HG03175 (cell line): ENCODE results near the gene CCDC85B.

Source experiments
- ATAC-seq: cut with Tn5 transposase; IDR thresholded peaks from one replicate; pipeline ENCODE4 v1.9.1; 2021; ENCODE audit warnings: mild to moderate bottlenecking, moderate library complexity; ENCODE audit not compliant: unreplicated experiment

CCDC85B gene

GRCh38 chr11:65857500-65857852 lies 33.0 kb upstream of the CCDC85B start:
- ATAC-seq = no peak

DNA sequence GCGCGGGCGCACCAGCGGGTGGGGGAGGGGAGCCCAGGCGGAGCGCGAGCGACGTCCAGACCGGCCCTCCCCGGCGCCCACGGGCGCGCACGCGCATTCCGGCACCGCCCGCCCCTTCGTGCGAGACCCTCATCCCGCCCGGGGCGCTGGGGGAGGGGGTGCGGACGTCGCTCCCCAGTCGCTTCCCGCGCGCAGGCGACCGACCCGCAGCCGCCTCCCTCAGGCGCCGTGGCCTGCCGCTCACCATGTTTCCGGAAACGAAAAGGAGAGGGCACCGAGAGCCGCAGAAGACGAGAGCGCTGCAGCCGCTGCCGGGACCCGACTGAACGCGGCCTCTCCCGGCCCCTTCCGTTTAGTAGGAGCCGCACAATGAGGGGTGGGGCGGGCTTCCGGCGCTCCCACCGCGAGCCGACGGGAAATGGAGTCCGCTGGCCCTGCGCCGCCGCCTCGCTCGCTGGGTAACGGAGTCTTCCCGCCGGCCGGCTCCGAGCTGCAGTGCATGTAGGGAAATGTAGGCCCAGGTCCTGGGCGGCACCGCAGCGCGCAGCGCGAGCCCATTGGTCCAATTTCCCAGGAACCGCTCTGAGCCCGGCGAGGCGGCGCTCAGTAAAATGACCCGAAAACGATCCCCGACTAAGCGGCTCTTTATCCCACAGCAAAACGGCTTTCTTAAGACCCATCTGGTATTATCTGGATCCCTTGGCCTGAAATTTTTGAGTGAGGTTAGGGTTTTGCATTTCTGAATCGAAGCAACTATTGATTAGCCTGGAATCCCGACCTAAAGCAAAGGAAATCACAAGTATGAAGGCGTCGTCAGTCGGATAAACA lies 32.4 kb upstream of the CCDC85B start, which contains the start of gene CFL1:
TSS of gene CFL1 (minus strand) at position 328 of the 828 bp plus-strand sequence. CDS start at position 247, 81 bp downstream.
- peak; percentile 44 for ATAC-seq

DNA sequence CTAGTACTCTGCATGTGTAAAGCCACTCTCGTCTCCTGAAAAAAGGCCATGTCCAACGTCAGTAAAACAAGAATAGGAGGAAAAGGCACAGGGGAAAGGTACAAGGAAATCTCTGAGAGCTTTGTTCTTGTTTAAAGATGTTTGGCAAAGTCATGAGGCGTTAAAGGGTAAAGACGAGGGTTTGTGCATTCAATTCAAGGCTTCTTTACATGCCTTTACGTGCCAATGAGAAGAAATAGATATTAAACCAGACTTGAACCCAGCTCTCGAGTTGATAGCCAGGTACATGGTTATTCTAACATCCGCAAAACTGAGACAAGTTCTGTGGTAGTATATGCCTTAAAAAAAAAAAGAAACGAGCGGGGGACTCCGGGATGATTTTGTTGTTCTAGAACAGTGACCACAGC lies 31.8 kb upstream of the CCDC85B start:
- no peak for ATAC-seq

DNA sequence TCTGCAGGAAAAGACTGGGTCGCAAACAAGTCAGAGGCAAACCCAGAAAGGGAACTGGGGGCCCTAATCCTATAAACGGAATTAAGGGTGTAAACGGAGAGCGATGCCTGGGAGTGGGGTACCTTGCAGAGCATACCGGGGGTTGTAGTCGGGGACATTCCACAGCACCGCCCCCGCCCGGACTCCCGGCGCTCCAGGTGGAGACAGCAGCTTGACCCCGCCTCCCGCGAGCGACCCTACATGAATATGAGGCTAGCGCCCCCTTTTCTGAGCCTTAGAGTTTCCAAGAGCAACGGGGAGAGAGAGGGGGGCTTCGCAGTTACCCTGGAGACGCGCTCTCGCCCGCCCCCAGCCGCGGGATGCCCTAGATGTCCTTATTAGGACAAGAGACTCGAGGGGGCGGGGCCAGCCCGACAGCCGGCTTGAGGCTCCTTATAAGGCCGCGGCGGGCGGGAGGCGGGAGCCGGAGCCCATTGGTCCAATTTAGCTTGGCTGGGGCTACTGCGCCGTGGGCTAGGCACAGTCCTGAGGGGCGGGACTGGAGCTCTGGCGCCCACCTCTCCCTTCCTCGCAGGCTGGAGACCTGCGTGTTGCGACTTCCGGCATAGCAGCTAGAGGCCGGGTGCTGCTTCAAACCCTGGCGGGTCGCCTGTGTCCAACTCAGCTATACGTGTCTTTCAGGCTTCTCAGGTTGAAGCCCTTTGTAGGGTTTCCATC lies 31.2 kb upstream of the CCDC85B start:
- peak; percentile 54 for ATAC-seq

GRCh38 chr11:65859812-65860277 lies 30.6 kb upstream of the CCDC85B start:
- ATAC-seq = no peak

DNA sequence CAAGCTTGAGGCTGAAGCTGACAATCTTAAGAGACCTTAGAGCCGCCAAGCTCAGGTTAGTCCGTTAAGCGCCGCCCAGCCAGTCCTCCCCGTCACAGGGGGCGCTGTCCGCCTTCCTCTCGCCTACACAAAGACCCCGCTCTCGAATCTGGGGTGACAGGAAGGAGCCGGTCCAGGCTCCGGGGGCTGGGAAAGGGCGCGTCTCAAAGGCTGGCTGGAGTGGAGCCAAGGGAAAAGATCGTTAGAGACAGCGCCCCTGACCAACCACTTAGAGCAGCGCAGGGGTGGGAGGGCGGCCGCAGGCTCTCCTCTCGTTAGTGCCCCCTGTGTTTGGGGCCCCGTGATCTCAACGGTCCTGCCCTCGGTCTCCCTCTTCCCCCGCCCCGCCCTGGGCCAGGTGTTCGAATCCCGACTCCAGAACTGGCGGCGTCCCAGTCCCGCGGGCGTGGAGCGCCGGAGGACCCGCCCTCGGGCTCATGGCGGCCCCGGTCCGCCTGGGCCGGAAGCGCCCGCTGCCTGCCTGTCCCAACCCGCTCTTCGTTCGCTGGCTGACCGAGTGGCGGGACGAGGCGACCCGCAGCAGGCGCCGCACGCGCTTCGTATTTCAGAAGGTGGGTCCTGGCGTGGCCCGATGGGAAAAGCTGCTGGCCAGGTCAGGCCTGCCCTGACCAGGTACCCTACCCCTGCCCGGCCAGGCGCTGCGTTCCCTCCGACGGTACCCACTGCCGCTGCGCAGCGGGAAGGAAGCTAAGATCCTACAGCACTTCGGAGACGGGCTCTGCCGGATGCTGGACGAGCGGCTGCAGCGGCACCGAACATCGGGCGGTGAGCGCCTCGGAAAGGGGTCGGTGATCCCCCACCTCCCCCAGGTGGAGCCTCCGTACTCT lies 30.0 kb upstream of the CCDC85B start, which contains the start of gene MUS81:
TSS of gene MUS81 (plus strand) at position 156 of the 887 bp plus-strand sequence. CDS start at position 477, 321 bp downstream.
- ATAC-seq = peak; percentile 36

GRCh38 chr11:65861165-65861505 lies 29.3 kb upstream of the CCDC85B start:
- no peak for ATAC-seq

DNA sequence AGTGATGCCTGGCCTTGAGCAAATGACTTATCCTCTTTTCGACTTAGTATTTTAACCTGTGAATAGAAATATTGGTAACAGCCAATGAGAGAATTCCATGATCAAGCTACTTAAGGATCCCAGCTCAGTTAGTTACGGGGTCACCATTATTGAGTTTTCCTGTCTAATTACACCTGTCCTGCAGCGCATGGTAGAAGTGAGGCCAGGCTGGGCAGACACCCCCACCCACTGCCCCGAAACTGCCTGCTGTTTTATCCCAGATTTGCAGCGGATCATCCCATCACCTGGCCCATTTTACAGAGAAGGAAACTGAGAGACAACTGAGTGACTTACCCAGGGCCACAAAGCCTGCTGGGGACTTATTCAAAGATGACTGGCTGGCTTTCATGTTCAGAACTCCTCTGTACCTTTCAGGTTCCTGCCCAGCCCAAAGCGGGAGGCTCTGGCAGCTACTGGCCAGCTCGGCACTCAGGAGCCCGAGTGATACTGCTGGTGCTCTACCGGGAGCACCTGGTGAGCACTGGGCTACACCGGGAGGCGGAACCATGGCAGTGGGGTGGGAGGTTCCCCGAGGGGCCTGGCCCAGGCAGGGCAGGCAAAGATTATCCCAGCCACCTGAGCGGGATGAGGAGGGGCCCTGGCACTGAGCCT lies 28.8 kb upstream of the CCDC85B start:
- no peak for ATAC-seq

DNA sequence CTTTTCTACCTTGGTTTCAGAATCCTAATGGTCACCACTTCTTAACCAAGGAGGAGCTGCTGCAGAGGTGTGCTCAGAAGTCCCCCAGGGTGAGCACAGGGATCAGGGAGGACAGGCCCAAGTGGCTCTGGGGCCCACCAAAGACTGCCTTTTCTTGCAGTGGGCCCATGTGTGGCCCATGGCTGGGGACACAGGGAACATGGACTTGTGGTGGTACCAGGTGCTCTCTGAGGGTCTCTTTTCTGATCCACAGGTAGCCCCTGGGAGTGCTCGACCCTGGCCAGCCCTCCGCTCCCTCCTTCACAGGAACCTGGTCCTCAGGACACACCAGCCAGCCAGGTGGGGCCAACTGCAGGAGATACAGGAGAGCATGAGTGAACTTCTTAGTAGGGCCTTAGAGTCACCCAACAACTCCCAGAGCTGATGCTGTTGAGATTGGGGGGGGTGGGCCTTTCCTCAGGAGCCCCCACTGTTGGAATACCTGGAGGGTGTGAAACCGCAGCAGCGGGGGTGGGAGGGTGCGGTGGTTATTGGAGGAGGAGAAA lies 28.2 kb upstream of the CCDC85B start:
- no peak for ATAC-seq

- no peak for ATAC-seq
Observed at GRCh38 chr11:65862941-65863888, 27.3 kb upstream of the CCDC85B start.

- ATAC-seq = no peak
Observed at GRCh38 chr11:65863889-65864705, 26.4 kb upstream of the CCDC85B start.

DNA sequence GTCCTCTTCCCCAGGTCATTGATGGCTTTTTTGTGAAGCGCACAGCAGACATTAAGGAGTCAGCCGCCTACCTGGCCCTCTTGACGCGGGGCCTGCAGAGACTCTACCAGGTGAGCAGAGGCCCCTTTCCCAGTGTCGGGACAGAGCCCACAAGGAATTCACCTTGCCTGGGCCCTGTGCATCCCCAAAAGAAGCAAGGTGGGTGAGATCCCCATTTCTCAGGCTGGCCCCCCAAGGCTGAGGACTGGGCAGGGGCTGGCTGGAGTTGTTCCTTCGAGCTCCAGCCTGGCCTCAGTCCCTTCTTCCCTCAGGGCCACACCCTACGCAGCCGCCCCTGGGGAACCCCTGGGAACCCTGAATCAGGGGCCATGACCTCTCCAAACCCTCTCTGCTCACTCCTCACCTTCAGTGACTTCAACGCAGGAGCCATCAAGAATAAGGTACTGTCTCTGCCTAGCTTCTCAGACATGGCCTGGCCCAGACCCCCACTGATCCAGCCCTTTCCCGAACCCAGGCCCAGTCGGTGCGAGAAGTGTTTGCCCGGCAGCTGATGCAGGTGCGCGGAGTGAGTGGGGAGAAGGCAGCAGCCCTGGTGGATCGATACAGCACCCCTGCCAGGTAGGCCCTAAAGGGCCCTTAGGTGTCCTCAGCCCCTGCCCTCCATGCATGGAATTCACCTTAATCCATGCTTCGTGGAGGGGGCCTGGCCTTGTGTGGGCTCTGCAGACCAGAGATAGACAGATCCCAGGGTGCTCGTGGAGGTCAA lies 25.6 kb upstream of the CCDC85B start:
- no peak for ATAC-seq

GRCh38 chr11:65865550-65866172 lies 24.8 kb upstream of the CCDC85B start:
- ATAC-seq = no peak

- no peak for ATAC-seq
Observed at GRCh38 chr11:65866509-65867283, 23.8 kb upstream of the CCDC85B start.

DNA sequence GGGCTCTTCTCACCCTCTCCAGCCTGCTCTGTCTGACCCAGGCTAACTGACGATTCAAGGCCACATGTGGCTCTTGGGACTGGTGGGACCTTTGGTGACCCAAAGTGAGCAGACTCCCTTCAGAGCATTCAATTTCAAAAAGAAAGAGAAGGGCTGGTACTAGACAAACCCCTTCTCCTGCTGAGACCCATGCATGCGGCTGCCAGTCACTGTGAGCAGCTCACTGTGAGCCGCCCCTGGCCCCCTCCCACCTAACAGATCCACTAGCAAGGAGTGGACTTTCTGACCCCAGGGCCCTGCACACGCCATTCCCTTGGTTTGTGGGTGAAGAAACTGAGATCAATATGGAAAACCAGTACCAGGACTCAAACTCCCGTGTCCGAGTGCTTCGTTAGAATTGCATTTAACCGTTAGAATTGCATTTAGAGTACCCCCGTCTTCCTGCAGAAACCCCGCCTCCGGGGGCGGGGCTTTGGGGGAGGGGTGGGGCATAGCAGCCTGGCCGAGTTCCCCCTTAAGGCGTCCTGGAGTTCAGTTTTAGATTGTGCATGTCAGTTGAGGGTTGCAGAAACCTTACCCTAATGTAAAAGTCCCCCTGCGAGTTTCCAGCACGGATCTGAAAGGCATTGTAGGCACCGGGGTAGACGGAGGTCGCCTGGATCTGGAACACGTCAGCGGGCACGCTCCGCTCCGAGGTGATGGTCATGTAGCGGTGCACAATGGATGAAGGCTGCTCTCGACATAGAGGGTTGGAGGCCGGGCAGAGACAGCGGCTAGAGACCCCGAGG lies 23.0 kb upstream of the CCDC85B start:
- no peak for ATAC-seq
